OCI-LY3 (cell line): Measurements from ENCODE around the gene ACVRL1.

ENCODE experiments used
- H2AFZ ChIP-seq: fragments of 200-600, 300-600 bp; shearing (Covaris generic); 2 replicates; pipeline ENCODE4 v1.6.0; 2014; ENCODE audit warnings: antibody characterized with exemption, low read depth, low read length
- H3K27ac ChIP-seq: fragments of 200-600, 300-600 bp; sonication (generic); 2 replicates; pipeline ENCODE4 v1.5.1; 2014; ENCODE audit warnings: mild to moderate bottlenecking, low read length, moderate library complexity, mixed read lengths
- H3K27me3 ChIP-seq: fragments of 200-600, 300-600 bp; sonication (generic); 2 replicates; pipeline ENCODE4 v1.6.1; 2014; ENCODE audit warnings: low read depth, low read length, mixed read lengths
- H3K36me3 ChIP-seq: fragments of 200-600, 300-600 bp; sonication (generic); replicated peaks from 2 replicates; pipeline ENCODE3; 2014; ENCODE audit warnings: low read depth, low read length, mixed read lengths
- H3K4me1 ChIP-seq: fragments of 300-600, 200-600 bp; sonication (generic); 2 replicates; pipeline ENCODE4 v1.6.1; 2014; ENCODE audit warnings: low read length, mixed read lengths
- H3K4me2 ChIP-seq: fragments of 200-600, 300-600 bp; sonication (generic); 2 replicates; pipeline ENCODE4 v1.6.1; 2014; ENCODE audit warnings: low read length, mixed read lengths
- H3K4me3 ChIP-seq: fragments of 300-600, 200-600 bp; sonication (generic); 2 replicates; pipeline ENCODE4 v1.5.1; 2014; ENCODE audit warnings: antibody characterized with exemption, mild to moderate bottlenecking, low read length, moderate library complexity
- H3K79me2 ChIP-seq: fragments of 300-600, 200-600 bp; shearing (Covaris generic); 2 replicates; pipeline ENCODE4 v1.6.1; 2014; ENCODE audit warnings: mild to moderate bottlenecking, low read length, mixed read lengths
- H3K9ac ChIP-seq: fragments of 300-600, 200-600 bp; shearing (Covaris generic); 2 replicates; pipeline ENCODE4 v1.6.0; 2014; ENCODE audit warnings: mild to moderate bottlenecking, low read length, moderate library complexity
- H3K9me3 ChIP-seq: fragments of 200-600, 300-600 bp; shearing (Covaris generic); 2 replicates; pipeline ENCODE4 v1.6.1; 2014; ENCODE audit warnings: low read length, mixed read lengths; ENCODE audit not compliant: insufficient read depth
- H4K20me1 ChIP-seq: fragments of 200-600, 300-600 bp; sonication (generic); 2 replicates; pipeline ENCODE4 v1.6.1; 2016; ENCODE audit warnings: low read length, mixed read lengths; ENCODE audit not compliant: insufficient read depth
- EZH2phosphoT487 ChIP-seq: fragments of 200-600 bp; shearing (Covaris generic); IDR thresholded peaks from 2 replicates; pipeline ENCODE4 v1.6.1; 2018; ENCODE audit warnings: antibody characterized with exemption, mixed run types, low read depth
- TF ChIP-seq, protein P1 (sequence below): fragments of 200-600, 300-600 bp; sonication (generic); IDR thresholded peaks from 2 replicates; pipeline ENCODE4 v1.5.1; 2014; ENCODE audit warnings: antibody characterized with exemption, low read length, low read depth

ACVRL1 gene

DNA sequence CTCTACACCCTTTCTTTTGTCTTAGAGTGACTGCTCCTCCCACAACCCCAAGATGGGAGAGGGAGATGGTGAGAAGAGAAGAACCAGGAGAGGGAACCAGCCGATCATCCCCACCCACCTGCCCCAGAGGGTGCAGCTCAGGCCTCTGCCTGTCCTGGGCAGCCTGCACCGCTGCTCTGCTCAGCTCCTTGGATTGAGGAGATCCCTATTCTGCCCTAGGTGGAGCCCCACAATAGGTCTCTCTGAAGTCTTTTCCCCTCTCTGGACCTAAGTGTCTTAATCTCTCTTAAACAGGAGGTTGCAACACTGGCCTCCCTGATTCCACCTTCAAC, 17.2 kb upstream of the ACVRL1 start:
- Histone ChIP-seq H2AFZ (no peak overlapping the region), H3K4me2 (no peak overlapping the region), H3K9me3 (no peaks in the 10 kb centered on the region), H3K79me2 (no peaks in the 10 kb centered on the region), H3K27me3 (peaks cover 3% of the 10 kb centered on the region), H3K9ac (no peak overlapping the region), H3K36me3 (no peaks in the 10 kb centered on the region), H3K4me1 (peaks cover 7% of the 10 kb centered on the region), H3K4me3 (no peak overlapping the region), H4K20me1 (no peaks in the 10 kb centered on the region), H3K27ac (no peak overlapping the region)
- TF ChIP-seq, protein P1, sequence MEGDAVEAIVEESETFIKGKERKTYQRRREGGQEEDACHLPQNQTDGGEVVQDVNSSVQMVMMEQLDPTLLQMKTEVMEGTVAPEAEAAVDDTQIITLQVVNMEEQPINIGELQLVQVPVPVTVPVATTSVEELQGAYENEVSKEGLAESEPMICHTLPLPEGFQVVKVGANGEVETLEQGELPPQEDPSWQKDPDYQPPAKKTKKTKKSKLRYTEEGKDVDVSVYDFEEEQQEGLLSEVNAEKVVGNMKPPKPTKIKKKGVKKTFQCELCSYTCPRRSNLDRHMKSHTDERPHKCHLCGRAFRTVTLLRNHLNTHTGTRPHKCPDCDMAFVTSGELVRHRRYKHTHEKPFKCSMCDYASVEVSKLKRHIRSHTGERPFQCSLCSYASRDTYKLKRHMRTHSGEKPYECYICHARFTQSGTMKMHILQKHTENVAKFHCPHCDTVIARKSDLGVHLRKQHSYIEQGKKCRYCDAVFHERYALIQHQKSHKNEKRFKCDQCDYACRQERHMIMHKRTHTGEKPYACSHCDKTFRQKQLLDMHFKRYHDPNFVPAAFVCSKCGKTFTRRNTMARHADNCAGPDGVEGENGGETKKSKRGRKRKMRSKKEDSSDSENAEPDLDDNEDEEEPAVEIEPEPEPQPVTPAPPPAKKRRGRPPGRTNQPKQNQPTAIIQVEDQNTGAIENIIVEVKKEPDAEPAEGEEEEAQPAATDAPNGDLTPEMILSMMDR: no peak
- no peak for TF ChIP-seq EZH2phosphoT487

DNA sequence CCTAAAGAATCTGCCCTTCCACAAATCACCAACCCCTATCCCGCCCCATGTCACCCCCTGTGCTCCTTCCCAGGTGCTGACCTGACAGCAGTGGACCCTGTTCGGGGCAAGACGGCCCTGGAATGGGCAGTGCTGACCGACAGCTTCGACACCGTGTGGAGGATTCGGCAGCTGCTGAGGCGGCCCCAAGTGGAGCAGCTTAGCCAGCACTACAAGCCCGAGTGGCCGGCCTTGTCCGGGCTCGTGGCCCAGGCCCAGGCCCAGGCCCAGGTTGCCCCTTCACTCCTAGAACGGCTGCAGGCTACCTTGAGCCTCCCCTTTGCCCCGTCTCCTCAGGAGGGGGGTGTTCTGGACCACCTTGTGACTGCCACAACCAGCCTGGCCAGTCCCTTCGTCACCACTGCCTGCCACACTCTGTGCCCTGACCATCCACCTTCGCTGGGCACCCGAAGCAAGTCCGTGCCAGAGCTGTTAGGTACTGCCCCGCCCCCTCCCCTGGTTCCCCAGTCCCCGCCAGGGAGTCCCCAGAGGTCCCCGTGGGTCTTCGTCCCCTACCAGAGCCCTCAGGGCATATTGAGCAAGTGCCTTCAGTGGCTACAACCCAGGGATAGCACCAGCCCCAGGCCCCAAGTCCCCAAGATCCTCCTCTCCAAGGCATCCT, 16.7 kb upstream of the ACVRL1 start:
- Histone ChIP-seq H4K20me1 (no peaks in the 10 kb centered on the region), H3K4me1 (peaks cover 7% of the 10 kb centered on the region), H3K9ac (no peak overlapping the region), H3K36me3 (no peaks in the 10 kb centered on the region), H3K4me3 (no peak overlapping the region), H3K27ac (no peak overlapping the region), H3K4me2 (no peak overlapping the region), H3K27me3 (peaks cover 3% of the 10 kb centered on the region), H3K9me3 (no peaks in the 10 kb centered on the region), H2AFZ (no peak overlapping the region), H3K79me2 (no peaks in the 10 kb centered on the region)
- TF ChIP-seq, protein P1: no peak
- no peak for TF ChIP-seq EZH2phosphoT487

DNA sequence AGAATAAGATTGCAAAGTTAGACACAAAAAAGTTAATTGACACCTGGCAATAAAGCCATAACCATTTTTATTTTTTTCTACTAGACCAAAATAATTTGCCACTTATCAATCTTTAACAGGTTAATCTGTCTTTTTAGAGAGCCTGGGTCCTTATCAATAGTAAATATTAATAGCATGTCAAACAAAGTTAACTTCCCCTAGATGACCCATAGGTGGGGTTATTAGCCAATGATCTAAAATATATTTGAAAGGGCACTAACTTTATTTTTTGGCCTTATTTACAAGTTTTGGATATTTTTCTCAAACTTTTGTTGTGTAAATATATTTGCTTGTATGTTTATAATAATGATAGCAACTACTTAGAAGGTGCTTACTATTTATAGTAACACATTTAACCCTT, 15.5 kb upstream of the ACVRL1 start:
- Histone ChIP-seq H4K20me1 (no peaks in the 10 kb centered on the region), H2AFZ (no peak overlapping the region), H3K9me3 (no peaks in the 10 kb centered on the region), H3K4me2 (no peak overlapping the region), H3K27ac (no peak overlapping the region), H3K36me3 (no peaks in the 10 kb centered on the region), H3K4me3 (no peak overlapping the region), H3K9ac (no peak overlapping the region), H3K27me3 (peaks cover 9% of the 10 kb centered on the region), H3K4me1 (peaks cover 7% of the 10 kb centered on the region), H3K79me2 (no peaks in the 10 kb centered on the region)
- TF ChIP-seq, protein P1: peak; percentile 53
- TF ChIP-seq EZH2phosphoT487: no peak

DNA sequence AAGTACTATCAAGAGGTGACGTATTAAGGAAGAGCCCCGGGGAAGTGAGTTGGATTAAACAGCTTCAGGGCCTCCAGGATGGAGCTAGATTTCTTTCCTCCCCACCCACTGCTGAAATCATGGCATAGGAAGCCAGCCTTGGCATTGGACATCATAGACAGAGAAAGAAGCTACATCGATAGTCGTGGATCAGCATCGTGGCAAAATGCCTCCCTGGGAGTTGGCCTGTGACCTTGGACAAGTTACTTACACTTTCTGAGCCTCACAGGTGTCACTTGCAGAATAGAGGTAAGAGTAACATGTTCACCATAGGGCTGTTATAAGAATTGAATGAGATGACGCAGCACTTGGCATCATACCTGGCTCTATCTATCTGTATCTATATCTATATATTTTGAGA, 13.5 kb upstream of the ACVRL1 start:
- Histone ChIP-seq H4K20me1 (no peaks in the 10 kb centered on the region), H3K4me1 (peaks cover 7% of the 10 kb centered on the region), H3K9ac (no peak overlapping the region), H3K4me3 (no peak overlapping the region), H3K36me3 (no peaks in the 10 kb centered on the region), H3K27me3 (peaks cover 16% of the 10 kb centered on the region), H3K4me2 (no peak overlapping the region), H3K27ac (no peak overlapping the region), H3K79me2 (no peaks in the 10 kb centered on the region), H3K9me3 (no peaks in the 10 kb centered on the region), H2AFZ (no peak overlapping the region)
- TF ChIP-seq, protein P1: no peak
- TF ChIP-seq EZH2phosphoT487: no peak
